ENCODE measurements around the gene MGME1.

Gene MGME1

GRCh38 chr20:17961587-17961940 is 7.3 kb upstream of the MGME1 start:
- DNase-seq, result no peak

- DNase-seq, result no peak
Measured at GRCh38 chr20:17963114-17963897, 5.5 kb upstream of the MGME1 start.

DNA sequence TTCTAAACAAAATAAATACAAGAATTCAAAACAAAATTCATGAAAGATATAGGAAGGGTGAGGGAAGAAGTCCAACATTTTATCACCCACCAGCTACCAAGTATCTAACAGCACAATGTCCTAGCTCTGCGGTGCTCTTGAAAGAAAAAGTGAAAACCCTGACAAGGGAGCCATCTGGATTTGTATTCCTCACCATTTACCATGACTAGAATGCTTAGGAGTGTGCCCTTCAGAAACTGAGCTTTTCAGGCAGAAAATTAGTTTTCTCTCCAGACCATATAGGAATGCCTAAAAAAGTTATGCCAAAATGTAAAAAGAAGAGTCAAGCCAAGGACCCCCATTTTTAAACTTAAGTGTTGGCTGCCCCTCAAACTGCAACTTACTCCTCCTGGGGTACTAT is 4.7 kb upstream of the MGME1 start:
- no peak for DNase-seq

DNA sequence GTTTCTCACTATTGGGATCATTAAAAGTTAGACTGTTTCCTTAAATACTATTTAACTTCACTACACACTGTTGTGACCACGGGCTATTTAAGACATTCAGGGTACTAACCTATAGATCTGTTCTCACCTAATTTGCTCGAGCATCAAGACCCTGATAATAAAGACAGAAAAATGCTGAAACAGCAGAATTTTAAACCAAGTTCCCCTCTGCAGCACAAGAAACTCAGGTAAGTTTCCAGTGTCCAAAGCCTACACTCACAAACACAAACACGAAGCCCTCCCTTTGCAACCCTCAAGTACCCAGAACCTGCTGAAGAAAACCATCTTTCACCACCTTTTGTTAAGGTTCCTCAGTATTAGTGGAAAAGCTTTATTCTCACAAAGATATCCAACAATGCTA is 4.2 kb upstream of the MGME1 start:
- no peak for DNase-seq

- no peak for DNase-seq
Measured at GRCh38 chr20:17965042-17965697, 3.6 kb upstream of the MGME1 start.

GRCh38 chr20:17966432-17967310 is 2.1 kb upstream of the MGME1 start:
- DNase-seq, result peak; percentile 38

GRCh38 chr20:17967521-17968365 is 1.1 kb upstream of the MGME1 start:
- no peak for DNase-seq

DNA sequence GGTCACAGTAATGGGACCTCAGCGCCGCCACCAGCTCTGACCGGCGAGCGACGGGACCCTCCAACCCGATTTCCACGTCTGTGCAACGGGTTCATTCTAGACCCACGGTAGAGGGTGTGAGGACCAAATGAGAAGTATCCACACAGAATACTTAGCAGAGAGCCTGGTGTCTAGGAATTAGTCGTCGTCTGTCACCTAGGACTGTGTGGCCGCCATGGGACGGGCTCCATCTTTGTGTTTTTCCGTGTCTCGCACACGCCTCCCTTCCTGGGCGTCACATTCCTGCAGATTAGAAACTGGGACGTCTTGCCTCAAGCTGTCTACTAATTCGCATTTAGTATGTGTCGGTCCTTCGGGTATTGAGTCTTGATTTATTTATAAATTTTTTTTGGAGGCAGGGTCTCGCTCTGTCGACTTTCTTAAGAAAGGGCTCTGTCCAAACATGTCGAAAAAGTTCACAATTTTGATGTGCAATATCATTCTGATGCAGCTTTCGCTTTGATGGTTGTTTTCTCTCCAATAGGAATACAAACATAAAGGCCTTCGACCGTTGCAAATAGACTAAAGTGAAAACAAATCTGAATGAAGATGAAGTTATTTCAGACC is 563 bp downstream of the MGME1 start:
- DNase-seq, result peak; percentile 47

DNA sequence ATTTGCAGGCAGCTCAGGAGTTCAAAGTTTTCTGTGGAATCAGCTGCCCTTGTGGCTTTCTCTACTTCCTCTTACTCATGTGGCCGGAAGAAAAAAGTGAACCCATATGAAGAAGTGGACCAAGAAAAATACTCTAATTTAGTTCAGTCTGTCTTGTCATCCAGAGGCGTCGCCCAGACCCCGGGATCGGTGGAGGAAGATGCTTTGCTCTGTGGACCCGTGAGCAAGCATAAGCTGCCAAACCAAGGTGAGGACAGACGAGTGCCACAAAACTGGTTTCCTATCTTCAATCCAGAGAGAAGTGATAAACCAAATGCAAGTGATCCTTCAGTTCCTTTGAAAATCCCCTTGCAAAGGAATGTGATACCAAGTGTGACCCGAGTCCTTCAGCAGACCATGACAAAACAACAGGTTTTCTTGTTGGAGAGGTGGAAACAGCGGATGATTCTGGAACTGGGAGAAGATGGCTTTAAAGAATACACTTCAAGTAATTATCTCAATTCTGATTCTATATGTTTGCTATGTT is 1.1 kb downstream of the MGME1 start:
- no peak for DNase-seq

- no peak for DNase-seq
Measured at GRCh38 chr20:17971300-17972013, 2.6 kb downstream of the MGME1 start.

DNA sequence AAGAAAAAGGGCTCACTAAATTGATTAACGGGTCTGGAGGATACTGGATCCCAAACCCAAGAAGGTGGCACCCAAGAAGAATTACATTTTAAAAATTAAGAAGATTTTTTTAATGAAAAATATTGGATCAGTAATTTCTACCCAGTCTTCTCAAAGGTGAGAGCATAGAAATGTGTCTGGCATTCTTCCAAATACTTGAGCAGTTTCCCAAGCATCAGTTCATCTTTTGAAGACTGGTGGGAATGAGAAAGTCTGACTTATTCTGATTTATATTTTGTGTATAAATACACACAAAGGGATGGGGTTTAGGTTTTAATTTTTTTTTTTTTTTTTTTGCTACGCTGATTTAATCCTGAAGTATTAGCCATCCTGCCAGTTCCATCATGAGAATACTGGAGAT is 3.3 kb downstream of the MGME1 start:
- no peak for DNase-seq

DNA sequence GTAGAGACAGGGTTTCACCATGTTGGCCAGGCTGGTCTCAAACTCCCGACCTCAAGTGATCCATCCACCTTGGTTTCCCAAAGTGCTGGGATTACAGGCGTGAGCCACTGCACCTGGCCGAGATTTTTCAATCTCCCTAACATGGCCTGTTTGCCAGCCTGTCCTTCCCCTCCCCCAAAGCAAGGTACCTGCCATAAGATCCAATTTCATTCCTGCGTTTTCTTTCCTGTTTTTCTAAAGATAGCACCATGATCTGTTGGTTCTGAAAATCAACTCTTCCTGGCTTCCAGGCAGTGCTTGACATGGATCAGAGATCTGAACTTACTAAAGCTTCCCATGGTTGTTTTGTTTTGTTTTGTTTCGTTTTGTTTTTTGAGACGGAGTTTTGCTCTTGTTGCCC is 7.5 kb downstream of the MGME1 start:
- no peak for DNase-seq

GRCh38 chr20:17985388-17986018 is 16.7 kb downstream of the MGME1 start:
- no peak for DNase-seq

DNA sequence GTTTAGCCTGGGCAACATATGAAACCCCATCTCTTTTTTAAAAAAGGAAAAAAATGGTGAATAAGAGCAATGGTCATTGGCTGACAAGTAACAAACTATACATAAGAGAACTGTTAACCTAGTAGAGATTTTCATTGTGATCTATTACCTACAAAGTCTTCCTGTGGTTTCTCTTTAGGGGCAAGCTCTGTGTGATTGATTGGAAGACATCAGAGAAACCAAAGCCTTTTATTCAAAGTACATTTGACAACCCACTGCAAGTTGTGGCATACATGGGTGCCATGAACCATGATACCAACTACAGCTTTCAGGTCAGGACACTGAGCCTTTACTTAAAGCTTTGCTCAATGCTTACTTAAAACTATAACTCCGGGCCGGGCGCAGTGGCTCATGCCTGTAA is 19.2 kb downstream of the MGME1 start:
- no peak for DNase-seq

GRCh38 chr20:17990278-17990972 is 21.6 kb downstream of the MGME1 start:
- DNase-seq, result no peak

GRCh38 chr20:17992224-17992637 is 23.4 kb downstream of the MGME1 start:
- no peak for DNase-seq

DNA sequence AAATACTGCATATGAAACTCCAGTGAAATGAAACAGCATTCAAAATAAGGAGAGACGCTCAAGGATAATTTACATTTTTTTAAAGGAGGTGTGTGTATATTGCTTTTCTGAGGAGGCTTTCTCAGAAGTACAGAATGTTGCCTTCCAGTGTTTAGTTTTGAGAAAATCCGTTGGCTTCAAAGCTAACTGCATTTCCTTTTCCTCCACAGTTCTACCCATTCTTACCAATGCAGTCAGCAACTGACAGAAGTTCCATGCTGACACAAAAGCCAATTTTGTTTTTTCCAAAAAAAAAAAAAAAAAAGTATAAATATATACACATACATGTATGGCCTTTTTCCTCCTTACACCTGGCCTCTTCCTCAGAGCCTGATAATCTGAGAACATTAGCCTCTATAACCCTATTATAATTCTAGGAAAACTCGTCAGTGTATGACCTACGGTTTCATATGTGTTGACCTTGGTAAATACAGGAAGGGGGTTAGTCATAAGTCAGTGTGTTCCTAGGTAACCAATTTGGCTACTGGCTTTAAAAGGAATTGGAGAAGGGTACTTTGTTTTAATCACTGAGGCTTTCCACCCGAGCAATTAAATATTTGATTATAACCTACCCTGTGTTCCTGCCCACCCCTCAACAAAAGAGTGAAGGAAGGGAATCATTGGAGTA is 24.2 kb downstream of the MGME1 start:
- DNase-seq, result peak; percentile 87

DNA sequence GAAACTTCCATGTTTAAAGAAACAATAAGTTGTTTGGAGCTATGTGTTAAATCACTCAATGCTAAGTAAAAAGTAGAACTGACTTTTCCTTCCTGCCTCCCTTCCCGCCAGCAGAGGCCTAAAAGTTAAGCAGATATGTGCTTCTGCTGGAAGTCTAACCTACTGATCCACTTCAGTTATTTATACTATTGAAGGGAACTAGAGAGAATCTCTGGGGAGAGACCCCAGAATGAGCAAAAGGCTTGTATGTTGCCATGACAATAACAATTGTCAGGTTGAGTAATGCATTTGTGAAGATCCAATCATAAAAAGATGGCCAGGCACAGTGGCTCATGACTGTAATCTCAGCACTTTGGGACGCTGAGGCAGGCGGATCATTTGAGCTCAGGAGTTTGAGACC is 24.7 kb downstream of the MGME1 start:
- no peak for DNase-seq

- DNase-seq, result peak; percentile 68
Measured at GRCh38 chr20:17995967-17996819, 27.4 kb downstream of the MGME1 start.

All from NCI-H748 treated with DMSO at 0.1 percent for 48 hours (cell line).